HuH-7 (cell line): Measurements from ENCODE around the gene EXOC3L2.

Experiments used
- DNase-seq: peaks from one replicate; pipeline ENCODE4 v3.0.0; 2011; ENCODE audit warnings: low spot score

EXOC3L2 gene

DNA sequence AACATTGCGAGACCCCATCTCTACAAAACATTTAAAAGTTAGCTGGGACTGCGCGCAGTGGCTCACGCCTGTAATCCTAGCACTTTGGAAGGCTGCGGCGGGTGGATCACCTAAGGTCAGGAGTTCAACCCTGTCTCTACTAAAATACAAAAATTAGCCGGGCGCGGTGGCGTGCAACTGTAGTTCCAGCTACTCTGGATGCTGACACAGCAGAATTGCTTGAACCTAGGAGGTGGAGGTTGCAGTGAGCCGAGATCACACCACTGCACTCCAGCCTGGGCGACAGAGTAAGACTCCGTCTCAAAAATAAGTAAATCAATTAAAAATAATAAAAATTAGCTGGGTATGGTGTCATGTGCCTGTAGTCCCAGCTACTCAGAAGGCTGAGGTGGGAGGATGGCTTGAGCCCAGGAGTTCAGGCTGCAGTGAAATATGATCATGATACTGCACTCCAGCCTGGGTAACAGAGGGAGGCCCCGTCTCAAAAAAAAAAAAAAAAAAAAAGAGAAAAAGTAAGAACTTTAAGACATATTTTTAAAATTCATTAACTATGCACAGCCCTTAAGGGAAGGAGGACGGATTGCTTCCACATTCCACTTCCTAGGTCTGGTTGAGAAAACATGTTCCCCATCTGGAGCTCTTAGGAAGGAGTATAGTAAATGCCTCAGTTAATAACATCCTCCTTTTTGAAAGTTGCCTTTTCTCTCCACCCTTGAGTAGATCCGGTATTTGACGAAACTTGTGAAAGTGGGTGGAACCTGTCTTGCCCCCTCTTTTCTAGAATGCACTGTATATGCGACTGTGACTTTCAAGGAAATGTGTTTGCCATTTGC is 26.1 kb downstream of the EXOC3L2 start:
- no peak for DNase-seq

GRCh38 chr19:45218426-45218825 is 26.8 kb downstream of the EXOC3L2 start:
- no peak for DNase-seq

DNA sequence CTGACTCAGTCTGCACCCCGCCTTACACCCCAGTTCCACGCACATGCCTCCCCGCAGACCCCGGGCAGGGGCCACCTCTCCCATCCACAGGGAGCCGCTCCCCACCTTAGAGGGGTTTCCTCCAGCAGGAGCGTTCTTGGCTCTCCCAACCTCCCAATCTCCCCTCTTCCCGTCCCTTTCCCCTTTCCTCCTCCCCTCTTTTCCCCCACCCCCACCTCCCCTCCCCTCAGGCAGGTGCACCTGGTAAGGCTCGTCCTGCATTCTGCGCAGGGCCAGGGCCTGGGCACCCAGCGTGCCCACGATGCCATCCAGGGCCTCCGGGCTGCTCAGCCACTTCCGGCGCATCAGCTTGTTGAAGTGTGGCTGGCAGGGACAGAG is 27.3 kb downstream of the EXOC3L2 start:
- DNase-seq: no peak

GRCh38 chr19:45217193-45217956 is 27.8 kb downstream of the EXOC3L2 start:
- no peak for DNase-seq

DNA sequence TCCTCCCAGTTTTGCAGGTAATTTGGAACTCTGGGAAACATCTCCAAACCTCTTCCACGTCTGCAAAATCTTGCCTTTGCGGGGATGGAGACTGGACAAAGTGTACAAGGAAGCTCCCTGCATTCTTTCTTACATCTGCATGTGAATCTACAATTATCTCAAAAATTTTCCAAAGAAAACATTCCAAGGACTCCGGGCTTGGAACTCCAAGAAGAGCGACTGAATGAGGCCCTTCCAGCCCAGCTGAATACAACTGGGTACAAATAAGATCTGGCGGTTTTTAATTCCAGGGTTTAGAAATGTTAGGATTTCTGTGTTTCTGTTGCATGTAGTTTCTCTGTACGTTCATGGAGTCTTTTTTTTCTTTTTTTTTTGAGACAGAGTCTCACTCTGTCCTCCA is 28.5 kb downstream of the EXOC3L2 start:
- DNase-seq: no peak

GRCh38 chr19:45215391-45216191 is 29.6 kb downstream of the EXOC3L2 start:
- no peak for DNase-seq

- DNase-seq: no peak
Measured at GRCh38 chr19:45213031-45213430, 32.2 kb downstream of the EXOC3L2 start.

GRCh38 chr19:45211751-45212381 is 33.3 kb downstream of the EXOC3L2 start:
- DNase-seq: no peak

- no peak for DNase-seq
Measured at GRCh38 chr19:45206328-45206727, 38.9 kb downstream of the EXOC3L2 start.

DNA sequence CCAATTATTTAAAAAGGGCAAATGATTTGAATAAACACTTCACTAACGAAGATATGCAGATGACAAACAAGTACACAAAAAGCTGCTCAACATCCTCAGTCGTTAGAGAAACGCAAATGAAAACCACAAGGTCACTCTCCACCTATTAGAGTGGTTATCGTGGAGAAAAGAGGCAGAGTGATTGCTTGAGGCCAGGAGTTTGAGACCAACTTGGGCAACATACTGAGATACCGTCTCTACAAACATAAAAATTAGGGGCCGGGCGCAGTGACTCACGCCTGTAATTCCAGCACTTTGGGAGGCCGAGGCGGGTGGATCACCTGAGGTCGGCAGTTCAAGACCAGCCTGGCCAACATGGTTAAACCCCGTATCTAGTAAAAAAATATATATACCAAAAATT is 39.4 kb downstream of the EXOC3L2 start:
- no peak for DNase-seq

- no peak for DNase-seq
Measured at GRCh38 chr19:45202637-45203036, 42.6 kb downstream of the EXOC3L2 start.

DNA sequence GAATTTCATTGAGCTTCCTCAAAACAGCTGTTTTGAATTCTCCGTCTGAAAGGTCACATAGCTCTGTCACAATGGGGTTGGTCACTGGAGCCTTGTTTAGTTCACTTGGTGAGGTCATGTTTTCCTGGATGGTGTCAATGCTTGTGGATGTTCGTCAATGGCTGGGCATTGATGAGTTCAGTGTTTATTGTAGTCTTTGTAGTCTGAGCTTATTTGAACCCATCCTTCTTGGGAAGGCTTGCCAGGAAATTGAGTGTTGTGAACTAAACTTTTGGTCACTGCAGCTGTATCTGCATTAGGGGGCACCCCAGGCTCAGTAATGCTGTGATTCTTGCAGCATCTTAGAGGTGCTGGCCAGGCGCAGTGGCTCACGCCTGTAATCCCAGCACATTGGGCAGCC is 44.6 kb downstream of the EXOC3L2 start:
- no peak for DNase-seq

GRCh38 chr19:45195764-45196163 is 49.4 kb downstream of the EXOC3L2 start:
- DNase-seq: no peak

GRCh38 chr19:45191375-45191774 is 53.8 kb downstream of the EXOC3L2 start:
- no peak for DNase-seq

DNA sequence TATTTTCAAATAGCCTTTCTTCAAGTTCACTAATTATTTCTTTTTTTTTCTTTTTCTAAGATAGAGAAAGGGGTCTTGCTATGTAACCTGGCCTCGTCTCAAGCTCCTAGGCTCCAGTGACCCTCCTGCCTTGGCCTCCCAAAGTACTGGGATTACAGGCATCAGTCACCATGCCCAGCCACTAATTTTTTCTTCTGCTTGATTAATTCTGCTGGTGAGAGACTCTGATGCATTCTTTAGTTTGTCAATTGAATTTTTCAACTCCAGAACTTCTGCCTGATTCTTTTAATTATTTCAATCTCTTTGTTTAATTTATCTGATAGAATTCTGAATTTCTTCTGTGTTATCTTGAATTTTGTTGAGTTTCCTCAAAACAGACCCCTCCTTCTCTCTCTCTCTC is 55.2 kb downstream of the EXOC3L2 start:
- DNase-seq: no peak

- peak; percentile 72 for DNase-seq
Measured at GRCh38 chr19:45187421-45188100, 57.6 kb downstream of the EXOC3L2 start.

GRCh38 chr19:45186509-45187334 is 58.5 kb downstream of the EXOC3L2 start:
- no peak for DNase-seq

DNA sequence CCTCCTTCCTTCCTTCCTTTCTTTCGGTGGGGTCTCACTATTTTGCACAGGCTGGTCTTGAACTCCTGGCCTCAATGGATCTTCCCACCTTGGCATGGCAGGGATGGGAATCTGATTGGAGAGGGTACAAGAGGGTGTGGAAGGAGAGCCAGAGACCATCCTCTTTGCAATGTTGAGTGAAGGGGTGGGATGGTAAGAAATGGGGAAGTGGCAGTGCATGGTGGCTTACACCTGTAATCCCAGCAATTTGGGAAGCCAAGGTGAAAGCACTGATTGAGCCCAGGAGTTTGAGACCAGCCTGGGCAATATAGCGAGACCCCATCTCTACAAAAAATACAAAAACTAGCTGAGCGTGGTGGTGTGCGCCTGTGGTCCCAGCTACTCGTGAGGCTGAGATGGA is 61.1 kb downstream of the EXOC3L2 start:
- DNase-seq: no peak

- DNase-seq: no peak
Measured at GRCh38 chr19:45182758-45183157, 62.4 kb downstream of the EXOC3L2 start.

DNA sequence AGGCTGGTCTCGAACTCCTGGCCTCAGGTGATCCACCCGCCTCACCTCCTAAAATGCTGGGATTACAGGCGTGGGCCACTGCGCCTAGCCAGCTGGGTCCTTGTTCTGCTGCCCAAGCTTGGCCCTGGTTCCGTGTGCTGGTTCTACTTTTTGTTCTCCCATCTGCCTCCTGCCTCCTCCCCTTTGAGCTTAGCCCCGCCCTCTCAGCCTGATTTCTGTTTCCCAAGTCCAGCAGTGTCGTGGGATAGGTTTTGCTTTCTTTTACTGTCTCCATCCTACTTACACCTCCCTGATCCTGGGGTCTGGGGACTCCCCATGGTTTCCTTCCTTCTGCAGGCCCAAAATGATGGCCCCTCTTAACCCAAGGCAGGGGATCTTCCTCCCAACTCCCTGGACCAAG is 64.3 kb downstream of the EXOC3L2 start:
- no peak for DNase-seq

DNA sequence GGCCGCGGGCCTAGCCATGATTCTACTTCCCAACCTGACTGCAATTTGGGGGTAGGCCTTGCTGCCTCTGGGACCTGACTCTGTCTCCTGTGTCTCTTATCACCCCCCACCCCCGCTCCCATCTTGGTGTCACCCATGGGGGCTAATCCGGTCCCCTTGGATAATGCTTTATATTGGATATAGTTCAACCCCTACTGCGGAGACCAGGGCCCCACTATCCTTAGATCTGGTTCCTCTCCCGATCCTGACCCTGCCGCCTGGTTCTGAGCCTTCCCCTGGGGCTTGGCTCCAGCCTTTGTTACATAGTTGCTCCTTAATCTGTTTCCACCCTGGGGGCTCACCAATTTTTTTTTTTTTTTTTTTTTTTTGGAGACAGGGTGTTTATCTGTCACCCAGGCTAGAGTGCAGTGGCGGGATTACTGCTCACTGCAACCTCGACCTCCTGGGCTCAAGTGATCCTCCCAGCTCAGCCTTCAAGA is 65.3 kb downstream of the EXOC3L2 start:
- no peak for DNase-seq
